Tibial nerve (tissue), 4 donors: ENCODE measurements around the gene AGT. TPM values are rescaled to one million over a fixed set of nuclear protein-coding genes. Genes with fewer than 3 reads are reported as not detected.

Source experiments
- DNase-seq, 2 donors: peaks; one replicate each; pipeline ENCODE4 v3.0.0-alpha.2; 2019; ENCODE audit warnings: low spot score in 2 of 2
- H3K27ac ChIP-seq, 4 donors: fragments of 200-600 bp; sonication (generic) in 3 of 4; one replicate each; pipeline ENCODE4 v1.5.1; 2017 to 2019; ENCODE audit warnings: mild to moderate bottlenecking in 1 of 4
- H3K27me3 ChIP-seq, 2 donors: fragments of 200-600 bp; sonication (generic) in 1 of 2; one replicate each; pipeline versions ENCODE4 v1.5.1 to v1.6.0; 2017 to 2019
- H3K36me3 ChIP-seq, 3 donors: fragments of 200-600 bp; sonication (generic); one replicate each; pipeline ENCODE4 v1.5.1; 2018 to 2019
- H3K4me1 ChIP-seq, 4 donors: fragments of 200-600 bp; sonication (generic) in 3 of 4; one replicate each; pipeline ENCODE4 v1.5.1; 2017 to 2019
- H3K4me3 ChIP-seq, 4 donors: fragments of 200-600 bp; sonication (generic) in 3 of 4; one replicate each; pipeline ENCODE4 v1.5.1; 2017 to 2019; ENCODE audit warnings: mild to moderate bottlenecking in 1 of 4, moderate library complexity in 1 of 4
- H3K9me3 ChIP-seq, 4 donors: fragments of 200-600 bp; sonication (generic) in 3 of 4; one replicate each; pipeline ENCODE4 v1.5.1; 2017 to 2019
- EP300 ChIP-seq, 2 donors: sonication (generic); formaldehyde crosslinking; IDR thresholded peaks; one replicate each; pipeline ENCODE4 v1.6.1; 2017; ENCODE audit warnings: antibody characterized with exemption in 2 of 2, mild to moderate bottlenecking in 1 of 2
- POLR2A ChIP-seq, 2 donors: fragments of 450-650 bp; IDR thresholded peaks; one replicate each; pipeline ENCODE4 v1.6.1; 2017; ENCODE audit warnings: antibody characterized with exemption in 2 of 2, mild to moderate bottlenecking in 2 of 2, moderate library complexity in 2 of 2
- WGBS, 2 donors: methylation state at CpG; one replicate each; pipeline ENCODE4 v1.1.5; 2018; 5-methylcytosine and 5-hydroxymethylcytosine counted together
- total RNA-seq, 4 donors: library from RNA; depleted of rRNA; stranded (reverse); fragments of >200 nt; gene quantifications; one replicate each; pipeline ENCODE4 v1.1.0, GENCODE V29; 2016
- TF ChIP-seq, protein P1 (sequence below), 5 experiments: fragments of 200-600 bp in 3 of 5; fragments of 450-650 bp in 2 of 5; sonication (generic) in 3 of 5; IDR thresholded peaks; one replicate each; pipeline ENCODE4 v1.5.1; 2016 to 2019; ENCODE audit warnings: antibody characterized with exemption in 5 of 5, mild to moderate bottlenecking in 3 of 5, moderate library complexity in 2 of 5

Gene AGT
- total RNA-seq, 4 donors from 2014 or later = 2.7 to 25.2 (median 7.0) TPM

DNA sequence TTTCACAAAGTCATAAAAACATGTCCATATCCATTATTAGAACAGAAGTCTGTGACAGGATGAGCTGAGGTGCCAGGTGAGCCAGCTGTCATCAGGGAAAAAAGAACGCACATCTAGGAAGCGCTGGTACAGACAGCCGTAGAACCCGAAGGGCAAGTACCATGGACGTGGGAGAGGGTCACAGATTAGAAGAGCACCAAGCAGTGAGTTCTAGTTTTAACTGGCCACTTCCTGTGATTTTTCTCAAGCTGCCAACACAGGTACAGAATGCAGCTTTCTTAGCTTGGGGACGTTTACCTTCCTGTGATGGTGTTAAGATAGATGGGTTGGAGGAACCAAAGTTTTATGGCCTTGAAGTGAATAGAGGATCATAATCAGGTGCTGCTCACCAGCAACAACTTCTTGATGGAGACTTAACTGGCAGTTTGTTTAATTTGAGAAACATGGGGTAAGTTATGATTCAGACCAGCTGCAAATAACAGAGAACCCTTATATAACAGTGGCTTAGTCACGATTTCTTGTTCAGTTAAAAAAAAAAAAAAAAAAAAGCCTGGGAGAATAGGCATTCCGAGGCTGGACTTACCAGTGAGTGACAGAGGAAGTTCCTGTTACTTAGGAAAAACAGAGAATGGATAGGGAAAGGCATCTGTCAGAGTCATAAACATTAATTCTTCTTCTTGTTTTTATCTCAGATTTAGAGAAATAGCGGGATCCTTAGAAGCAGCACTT is 30.9 kb downstream of the AGT start:
- TF ChIP-seq EP300 (IDR thresholded peaks at IDR 0.05) (no peak), POLR2A (IDR thresholded peaks at IDR 0.05) (no peak)
- TF ChIP-seq, protein P1, sequence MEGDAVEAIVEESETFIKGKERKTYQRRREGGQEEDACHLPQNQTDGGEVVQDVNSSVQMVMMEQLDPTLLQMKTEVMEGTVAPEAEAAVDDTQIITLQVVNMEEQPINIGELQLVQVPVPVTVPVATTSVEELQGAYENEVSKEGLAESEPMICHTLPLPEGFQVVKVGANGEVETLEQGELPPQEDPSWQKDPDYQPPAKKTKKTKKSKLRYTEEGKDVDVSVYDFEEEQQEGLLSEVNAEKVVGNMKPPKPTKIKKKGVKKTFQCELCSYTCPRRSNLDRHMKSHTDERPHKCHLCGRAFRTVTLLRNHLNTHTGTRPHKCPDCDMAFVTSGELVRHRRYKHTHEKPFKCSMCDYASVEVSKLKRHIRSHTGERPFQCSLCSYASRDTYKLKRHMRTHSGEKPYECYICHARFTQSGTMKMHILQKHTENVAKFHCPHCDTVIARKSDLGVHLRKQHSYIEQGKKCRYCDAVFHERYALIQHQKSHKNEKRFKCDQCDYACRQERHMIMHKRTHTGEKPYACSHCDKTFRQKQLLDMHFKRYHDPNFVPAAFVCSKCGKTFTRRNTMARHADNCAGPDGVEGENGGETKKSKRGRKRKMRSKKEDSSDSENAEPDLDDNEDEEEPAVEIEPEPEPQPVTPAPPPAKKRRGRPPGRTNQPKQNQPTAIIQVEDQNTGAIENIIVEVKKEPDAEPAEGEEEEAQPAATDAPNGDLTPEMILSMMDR (IDR thresholded peaks at IDR 0.05) = no peak
- Histone ChIP-seq H3K4me1 (peaks cover 0 to 20% (median 0%) of the 10 kb centered on the region in 4 donors), H3K36me3 (peaks cover 3 to 91% (median 6%) of the 10 kb centered on the region in 3 donors), H3K27ac (peak overlapping the region in 1 of 4 donors; percentile 8), H3K4me3 (no peak overlapping the region), H3K27me3 (no peaks in the 10 kb centered on the region), H3K9me3 (no peaks in the 10 kb centered on the region)
- no peak for DNase-seq
- WGBS, 2 donors = 78 to 81% methylated on average over 9 of the region's 9 CpGs

GRCh38 chr1:230682274-230682673 is 31.6 kb downstream of the AGT start:
- Histone ChIP-seq H3K27ac (peak overlapping the region in 1 of 4 donors; percentile 31), H3K4me3 (no peak overlapping the region), H3K27me3 (no peaks in the 10 kb centered on the region), H3K9me3 (no peaks in the 10 kb centered on the region), H3K4me1 (peaks cover 0 to 20% (median 0%) of the 10 kb centered on the region in 4 donors), H3K36me3 (peaks cover 3 to 91% (median 6%) of the 10 kb centered on the region in 3 donors)
- TF ChIP-seq, protein P1 (IDR thresholded peaks at IDR 0.05) = no peak
- TF ChIP-seq EP300 (IDR thresholded peaks at IDR 0.05) (no peak), POLR2A (IDR thresholded peaks at IDR 0.05) (no peak)
- no peak for DNase-seq
- WGBS, 2 donors = 42 to 43% methylated on average over 3 of the region's 3 CpGs

DNA sequence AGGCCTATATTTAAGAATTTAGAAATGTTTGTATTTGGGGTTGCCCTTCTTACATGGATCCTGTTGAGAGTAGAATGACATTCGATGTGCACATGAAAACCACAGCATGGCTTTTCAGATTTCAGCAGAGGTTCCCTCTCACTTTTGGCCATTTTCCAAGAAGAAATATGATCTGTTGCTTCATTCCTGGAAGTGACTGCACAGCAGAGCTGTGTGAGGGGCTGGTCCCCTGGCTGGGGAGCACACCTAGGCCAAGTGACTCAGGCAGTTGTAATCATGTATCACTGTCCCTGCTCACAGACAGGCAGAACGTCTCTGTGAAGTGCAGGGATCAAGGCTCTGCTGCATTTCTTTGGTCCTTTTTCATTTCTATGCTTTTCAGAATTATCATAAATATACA is 32.3 kb downstream of the AGT start:
- Histone ChIP-seq H3K27me3 (no peaks in the 10 kb centered on the region), H3K27ac (no peak overlapping the region), H3K9me3 (no peaks in the 10 kb centered on the region), H3K4me3 (no peak overlapping the region), H3K4me1 (peaks cover 0 to 20% (median 0%) of the 10 kb centered on the region in 4 donors), H3K36me3 (peaks cover 0 to 91% (median 3%) of the 10 kb centered on the region in 3 donors)
- 18 to 34% methylated on average over 2 of the region's 2 CpGs for WGBS, 2 donors
- TF ChIP-seq EP300 (IDR thresholded peaks at IDR 0.05) (no peak), POLR2A (IDR thresholded peaks at IDR 0.05) (no peak)
- TF ChIP-seq, protein P1 (IDR thresholded peaks at IDR 0.05) = no peak
- no peak for DNase-seq

DNA sequence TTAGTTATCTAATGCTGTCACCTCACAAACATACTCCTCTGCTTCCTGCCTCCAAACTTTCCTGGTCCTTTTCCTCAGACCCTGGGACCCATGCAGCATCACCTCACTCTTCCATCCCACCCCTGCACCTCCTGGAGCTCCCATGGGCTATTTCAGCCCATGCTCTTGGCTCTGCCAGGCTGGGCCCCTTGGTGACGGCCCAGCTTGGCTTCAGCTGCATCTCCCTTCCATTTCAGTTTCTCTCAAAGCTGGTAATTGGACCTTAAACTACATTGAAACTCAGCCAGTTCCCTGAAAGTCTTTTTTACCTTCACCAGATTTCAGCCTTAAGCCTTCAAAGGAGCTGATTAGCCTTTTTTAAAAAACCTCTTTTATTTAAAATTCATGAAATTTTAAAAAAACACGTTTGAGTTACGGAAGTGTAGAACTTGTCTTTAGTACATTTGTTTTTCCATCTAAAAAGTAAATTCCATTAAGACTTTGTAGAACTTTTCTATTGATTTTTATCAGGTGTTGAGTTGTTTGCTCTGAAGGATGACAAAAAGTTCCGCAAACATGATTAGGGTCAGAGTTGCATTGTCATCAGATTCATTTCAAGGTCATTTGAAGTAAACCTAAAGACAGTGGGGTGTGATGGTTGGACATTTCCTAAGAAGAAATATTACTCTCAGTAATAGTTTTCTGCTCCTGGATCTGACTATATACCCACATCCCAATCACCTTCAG is 33.5 kb downstream of the AGT start:
- 56 to 77% methylated on average over 4 of the region's 4 CpGs for WGBS, 2 donors
- Histone ChIP-seq H3K27ac (no peak overlapping the region), H3K4me3 (no peak overlapping the region), H3K4me1 (peaks cover 0 to 20% (median 0%) of the 10 kb centered on the region in 4 donors), H3K9me3 (no peaks in the 10 kb centered on the region), H3K36me3 (peaks cover 0 to 91% (median 8%) of the 10 kb centered on the region in 3 donors), H3K27me3 (no peaks in the 10 kb centered on the region)
- DNase-seq = no peak
- TF ChIP-seq EP300 (IDR thresholded peaks at IDR 0.05) = no peak

GRCh38 chr1:230679825-230680224 is 34.1 kb downstream of the AGT start:
- Histone ChIP-seq H3K9me3 (no peaks in the 10 kb centered on the region), H3K27me3 (no peaks in the 10 kb centered on the region), H3K4me1 (peaks cover 0 to 20% (median 0%) of the 10 kb centered on the region in 4 donors), H3K4me3 (no peak overlapping the region), H3K36me3 (peaks cover 0 to 91% (median 9%) of the 10 kb centered on the region in 3 donors), H3K27ac (peak overlapping the region in 1 of 4 donors; percentile 37)
- DNase-seq = no peak
- 80 to 82% methylated on average over 2 of the region's 2 CpGs for WGBS, 2 donors
- TF ChIP-seq EP300 (IDR thresholded peaks at IDR 0.05) (no peak), POLR2A (IDR thresholded peaks at IDR 0.05) (no peak)
- TF ChIP-seq, protein P1 (IDR thresholded peaks at IDR 0.05) = no peak
